Spinal cord (tissue), 10 donors: ENCODE results near the gene FLRT1. TPM values are rescaled to one million over a fixed set of nuclear protein-coding genes. Genes with fewer than 3 reads are reported as not detected.

Experiments
- DNase-seq, 6 donors: peaks; one replicate each; pipeline versions ENCODE4 v3.0.0 to v3.0.0-alpha.2; 2013 to 2015; ENCODE audit warnings: low spot score in 6 of 6, low read depth in 4 of 6
- H3K27ac ChIP-seq: one replicate; pipeline ENCODE4 v1.5.1; 2013; ENCODE audit warnings: low read depth, low read length, control low read depth
- H3K27me3 ChIP-seq: one replicate; pipeline ENCODE4 v1.6.1; 2013; ENCODE audit warnings: low read length; ENCODE audit not compliant: control insufficient read depth, insufficient read depth
- H3K36me3 ChIP-seq: one replicate; pipeline ENCODE4 v1.6.1; 2013; ENCODE audit warnings: low read length; ENCODE audit not compliant: control insufficient read depth, insufficient read depth
- H3K4me1 ChIP-seq: one replicate; pipeline ENCODE4 v1.6.1; 2013; ENCODE audit warnings: low read length; ENCODE audit not compliant: control insufficient read depth, insufficient read depth
- H3K4me3 ChIP-seq: one replicate; pipeline ENCODE4 v1.5.1; 2013; ENCODE audit warnings: low read depth, low read length, control low read depth
- H3K9me3 ChIP-seq: one replicate; pipeline ENCODE4 v1.6.1; 2013; ENCODE audit warnings: low read length; ENCODE audit not compliant: control insufficient read depth, insufficient read depth
- WGBS: methylation state at CpG from one replicate; pipeline ENCODE4 v1.1.5; 2013; ENCODE audit warnings: missing lambda C conversion rate; ENCODE audit not compliant: insufficient coverage; 5-methylcytosine and 5-hydroxymethylcytosine counted together
- polyA plus RNA-seq, 2 donors: library from polyadenylated mRNA; unstranded; fragments of 120-200 nt; gene quantifications; one replicate each; pipeline ENCODE4 v1.2.1, GENCODE V29; 2013; ENCODE audit not compliant: insufficient read length in 2 of 2
- total RNA-seq, 2 donors: library from RNA; depleted of rRNA in 1 of 2; stranded (reverse); fragments of 120-200 nt in 1 of 2; fragments of >200 nt in 1 of 2; gene quantifications; one replicate each; pipeline versions ENCODE4 v1.2.3 to v1.2.4, GENCODE V29; 2013 to 2014
- donor health status: healthy.

The FLRT1 gene
- total and polyA plus RNA-seq, 4 donors: 6.7 to 21.0 (median 11.7) TPM

DNA sequence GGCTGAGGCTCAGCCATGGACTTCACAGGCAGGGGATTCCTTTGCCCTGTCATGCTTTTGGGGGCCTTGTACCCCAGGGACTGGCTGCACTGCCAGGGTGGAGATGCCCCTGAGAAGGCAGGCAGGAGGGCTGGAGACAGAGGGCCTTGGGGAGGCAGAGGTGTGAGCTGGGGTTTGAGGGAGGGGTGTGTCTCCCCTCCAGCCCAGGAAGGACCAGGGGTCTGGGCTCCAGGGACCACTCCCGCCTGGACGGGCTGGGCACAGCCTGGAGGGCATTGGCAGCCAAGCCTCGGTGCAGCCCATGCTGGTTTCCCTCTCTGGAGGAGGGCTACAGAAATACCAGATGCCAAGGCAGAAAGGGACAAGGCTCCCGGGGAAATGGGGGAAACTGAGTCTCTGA is 30.0 kb upstream of the FLRT1 start:
- Histone ChIP-seq H3K9me3 (no peaks in the 10 kb centered on the region), H3K27me3 (peaks cover 16% of the 10 kb centered on the region), H3K4me3 (no peak overlapping the region), H3K36me3 (peaks cover 11% of the 10 kb centered on the region), H3K27ac (no peak overlapping the region), H3K4me1 (peaks cover 61% of the 10 kb centered on the region)
- DNase-seq: no peak
- 70% methylated on average over 4 of the region's 4 CpGs for WGBS

DNA sequence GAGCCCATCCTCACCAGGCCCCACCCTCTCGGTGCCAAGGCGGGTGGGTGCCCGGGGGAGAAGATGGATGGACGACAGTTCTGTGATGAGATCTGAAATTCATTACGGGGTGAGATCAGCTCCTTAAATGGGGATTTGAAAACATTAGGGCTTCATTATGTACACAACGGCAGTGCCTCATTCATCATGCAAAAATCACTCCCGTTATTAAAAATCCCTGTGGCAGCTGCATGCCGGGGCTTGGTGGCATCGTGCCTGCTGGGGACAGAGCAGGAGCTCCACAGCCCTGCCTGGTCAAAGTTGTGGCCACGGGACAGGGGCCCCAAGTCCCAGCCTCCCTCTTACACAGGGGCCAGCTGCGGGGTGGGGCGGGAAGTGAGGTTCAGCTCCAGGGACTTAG is 29.3 kb upstream of the FLRT1 start:
- peak in 2 of 6 donors; percentile 58 to 64 for DNase-seq
- Histone ChIP-seq H3K36me3 (peaks cover 7% of the 10 kb centered on the region), H3K27ac (no peak overlapping the region), H3K4me3 (no peak overlapping the region), H3K4me1 (peaks cover 54% of the 10 kb centered on the region), H3K27me3 (peaks cover 14% of the 10 kb centered on the region), H3K9me3 (no peaks in the 10 kb centered on the region)
- WGBS: 41% methylated on average over 4 of the region's 12 CpGs

DNA sequence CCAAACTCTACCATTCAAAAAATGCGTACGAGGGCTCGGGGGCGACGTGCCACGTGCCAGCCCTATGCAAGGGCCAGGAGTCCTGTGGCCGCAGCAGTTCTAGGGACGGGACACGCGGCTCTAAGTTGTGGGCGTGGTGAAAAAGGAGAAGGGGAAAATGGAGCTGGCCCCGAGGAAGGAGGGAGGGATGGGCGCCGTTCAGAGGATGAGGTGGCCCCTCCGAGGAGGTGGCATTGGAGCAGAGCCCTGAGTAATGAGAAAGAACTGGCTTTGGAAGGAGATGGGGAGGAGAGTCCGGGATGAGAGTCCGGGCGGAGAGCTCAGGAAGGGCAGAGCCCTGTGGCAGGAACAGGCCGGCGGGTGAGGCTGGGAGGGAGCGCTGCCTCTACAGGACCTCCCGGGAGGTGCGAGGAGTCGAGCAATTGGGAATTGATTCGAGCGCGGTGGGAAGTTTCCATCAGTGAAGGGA is 28.5 kb upstream of the FLRT1 start:
- DNase-seq: no peak
- WGBS: 5% methylated on average over 26 of the region's 27 CpGs
- H3K27ac ChIP-seq: peak overlapping the region; percentile 25

DNA sequence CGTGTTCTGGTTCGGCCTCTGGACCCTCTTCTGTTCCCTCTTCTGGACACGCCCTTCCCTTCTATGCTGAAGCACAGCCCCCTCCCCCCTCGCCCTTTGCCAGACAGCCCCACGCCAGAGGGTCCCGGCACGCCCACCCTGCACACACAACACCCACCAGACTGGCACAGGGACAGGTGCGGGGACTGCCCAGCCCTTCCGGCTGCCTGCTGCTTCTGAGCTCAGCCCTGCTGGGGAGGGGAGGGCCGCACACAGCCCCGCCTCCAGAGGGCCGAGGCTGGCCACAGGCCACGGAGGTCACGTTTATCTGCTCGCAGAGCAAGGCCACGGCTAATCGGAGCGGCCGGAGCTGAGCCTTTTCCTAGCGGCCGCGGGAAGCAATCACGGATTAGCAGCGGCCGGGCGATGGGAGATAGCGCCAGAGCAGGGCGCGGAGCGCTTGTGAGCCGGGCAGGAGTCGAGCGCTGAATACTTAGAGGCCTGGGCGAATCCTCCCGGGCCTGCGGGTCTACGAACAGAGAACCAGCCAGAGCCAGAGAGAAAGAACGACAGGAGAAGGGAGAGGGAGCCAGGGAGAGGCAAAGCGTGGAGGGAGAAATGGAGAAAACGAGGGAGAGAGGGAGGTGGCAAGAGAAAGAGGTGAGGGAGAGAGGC is 28.0 kb upstream of the FLRT1 start:
- DNase-seq: peak in 2 of 6 donors; percentile 77 to 78
- Histone ChIP-seq H3K4me3 (peak overlapping the region; percentile 31), H3K4me1 (peaks cover 41% of the 10 kb centered on the region), H3K36me3 (peaks cover 2% of the 10 kb centered on the region), H3K9me3 (no peaks in the 10 kb centered on the region), H3K27me3 (peaks cover 14% of the 10 kb centered on the region), H3K27ac (peak overlapping the region; percentile 25)
- 8% methylated on average over 40 of the region's 40 CpGs for WGBS

More for the DNA sequence above, 28.5 kb upstream of the FLRT1 start:
- peaks cover 14% of the 10 kb centered on the region for H3K27me3 ChIP-seq
- peaks cover 3% of the 10 kb centered on the region for H3K36me3 ChIP-seq
- peaks cover 47% of the 10 kb centered on the region for H3K4me1 ChIP-seq
- H3K4me3 ChIP-seq: peak overlapping the region; percentile 31
- H3K9me3 ChIP-seq: no peaks in the 10 kb centered on the region

DNA sequence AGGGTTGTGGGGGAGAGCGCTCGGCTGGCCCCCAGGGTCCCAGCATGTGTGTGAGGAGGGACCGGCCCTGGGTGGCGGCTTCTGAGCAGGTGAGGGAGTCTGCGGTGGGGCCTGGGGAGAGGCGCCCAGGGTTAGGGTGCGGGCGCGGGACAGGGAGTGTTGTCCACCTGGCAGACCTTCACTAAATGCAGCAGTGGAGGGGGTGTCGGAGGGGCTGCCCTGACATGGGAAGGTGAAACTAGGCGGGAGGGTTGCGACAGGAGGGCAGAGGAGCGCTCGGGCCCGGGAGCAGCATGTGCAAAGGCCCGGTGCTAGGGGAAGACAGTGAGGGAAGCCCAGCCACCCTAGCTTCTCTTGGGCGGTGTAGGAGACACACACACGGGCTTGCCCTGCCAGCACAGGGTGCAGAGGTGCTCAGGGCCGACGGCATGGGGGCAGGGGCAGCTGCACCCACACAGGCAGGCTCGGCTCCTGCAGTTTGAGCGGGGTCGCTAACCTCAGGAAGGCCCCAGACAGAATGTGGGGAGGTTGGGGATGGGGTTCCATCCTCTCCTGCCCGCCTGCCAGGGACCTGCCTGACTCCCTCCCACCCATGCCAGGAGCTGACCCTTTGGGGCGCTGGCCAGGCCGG is 27.3 kb upstream of the FLRT1 start:
- DNase-seq: no peak
- H3K36me3 ChIP-seq: peaks cover 2% of the 10 kb centered on the region
- H3K4me1 ChIP-seq: peaks cover 40% of the 10 kb centered on the region
- no peak overlapping the region for H3K4me3 ChIP-seq
- H3K27ac ChIP-seq: peak overlapping the region; percentile 25
- peaks cover 14% of the 10 kb centered on the region for H3K27me3 ChIP-seq
- 88% methylated on average over 18 of the region's 26 CpGs for WGBS
- H3K9me3 ChIP-seq: no peaks in the 10 kb centered on the region

DNA sequence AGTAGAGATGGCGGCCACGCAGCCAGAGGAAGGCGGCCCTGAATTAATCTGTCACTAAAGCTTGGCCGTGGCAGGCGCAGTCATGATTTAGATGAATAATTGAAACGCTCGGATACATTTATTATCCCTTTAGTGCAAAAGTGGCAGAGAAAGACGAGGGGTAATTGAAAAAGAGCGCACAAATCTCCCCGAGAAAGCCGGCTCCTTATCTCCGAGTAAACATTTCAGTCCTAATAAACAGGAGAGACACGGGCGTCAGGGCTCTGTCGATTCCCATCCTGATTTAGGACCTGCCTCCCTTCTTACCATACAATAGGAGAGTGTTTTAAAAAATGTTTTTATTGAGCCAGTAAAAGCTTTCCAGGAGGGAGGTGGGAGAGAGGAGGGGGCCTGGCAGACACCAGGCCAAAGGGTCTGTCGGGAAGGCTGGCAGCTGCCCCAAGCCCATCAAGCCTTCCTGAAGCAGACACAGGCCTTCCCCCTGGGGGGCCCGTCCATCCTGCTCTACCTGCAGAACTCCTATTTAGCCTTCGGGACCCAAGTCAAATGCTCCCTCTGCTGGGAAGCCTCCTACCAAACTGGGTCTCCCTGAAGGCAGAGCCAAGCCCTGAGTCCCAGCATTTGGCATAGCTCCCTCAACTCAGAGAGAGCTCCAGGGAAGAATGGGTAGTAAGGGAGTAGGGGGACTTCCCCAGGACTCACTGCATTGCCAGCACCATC is 26.7 kb upstream of the FLRT1 start:
- Histone ChIP-seq H3K27me3 (peaks cover 14% of the 10 kb centered on the region), H3K36me3 (peaks cover 2% of the 10 kb centered on the region), H3K9me3 (no peaks in the 10 kb centered on the region), H3K27ac (no peak overlapping the region), H3K4me3 (no peak overlapping the region), H3K4me1 (peaks cover 33% of the 10 kb centered on the region)
- DNase-seq: peak in 1 of 6 donors; percentile 75
- WGBS: 75% methylated on average over 12 of the region's 18 CpGs

DNA sequence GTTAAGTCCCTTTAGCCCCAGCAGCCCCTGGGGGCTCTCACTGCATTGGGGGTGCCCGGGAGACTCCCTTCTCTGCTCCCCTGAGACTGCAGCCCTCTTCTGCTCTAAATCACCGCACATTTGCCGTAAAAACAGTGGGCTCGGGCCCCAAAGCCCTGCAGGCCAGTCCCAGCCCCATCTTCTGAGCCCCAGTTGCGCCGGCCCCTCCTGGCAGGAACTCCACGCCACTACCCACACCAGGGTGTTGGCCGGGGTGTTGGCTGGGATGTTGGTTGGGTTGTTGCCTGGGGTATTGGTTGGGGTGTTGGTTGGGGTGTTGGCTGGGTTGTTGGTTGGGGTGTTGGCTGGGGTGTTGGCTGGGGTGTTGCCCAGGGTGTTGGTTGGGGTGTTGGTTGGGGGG is 26.0 kb upstream of the FLRT1 start:
- Histone ChIP-seq H3K27me3 (peaks cover 14% of the 10 kb centered on the region), H3K27ac (no peak overlapping the region), H3K9me3 (no peaks in the 10 kb centered on the region), H3K36me3 (peaks cover 2% of the 10 kb centered on the region), H3K4me1 (peaks cover 30% of the 10 kb centered on the region), H3K4me3 (no peak overlapping the region)
- no peak for DNase-seq
- WGBS: 97% methylated on average over 8 of the region's 8 CpGs

DNA sequence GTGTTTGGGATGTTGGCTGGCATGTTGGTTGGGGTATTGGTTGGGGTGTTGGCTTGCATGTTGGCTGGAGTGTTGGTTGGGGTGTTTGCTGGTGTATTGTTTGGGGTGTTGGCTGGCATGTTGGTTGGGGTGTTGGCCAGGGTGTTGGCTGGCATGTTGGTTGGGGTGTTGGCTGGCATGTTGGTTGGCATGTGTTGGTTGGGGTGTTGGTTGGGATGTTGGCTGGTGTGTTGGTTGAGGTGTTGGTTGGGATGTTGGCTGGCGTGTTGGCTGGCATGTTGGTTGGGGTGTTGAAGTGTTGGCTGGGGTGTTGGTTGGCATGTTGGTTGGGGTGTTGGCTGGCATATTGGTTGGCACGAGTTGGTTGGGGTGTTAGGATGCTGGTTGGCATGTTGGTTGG is 24.9 kb upstream of the FLRT1 start:
- no peaks in the 10 kb centered on the region for H3K36me3 ChIP-seq
- peaks cover 10% of the 10 kb centered on the region for H3K27me3 ChIP-seq
- H3K4me3 ChIP-seq: no peak overlapping the region
- H3K27ac ChIP-seq: no peak overlapping the region
- peaks cover 41% of the 10 kb centered on the region for H3K4me1 ChIP-seq
- H3K9me3 ChIP-seq: no peaks in the 10 kb centered on the region
- 95% methylated on average over 2 of the region's 2 CpGs for WGBS
- DNase-seq: no peak

DNA sequence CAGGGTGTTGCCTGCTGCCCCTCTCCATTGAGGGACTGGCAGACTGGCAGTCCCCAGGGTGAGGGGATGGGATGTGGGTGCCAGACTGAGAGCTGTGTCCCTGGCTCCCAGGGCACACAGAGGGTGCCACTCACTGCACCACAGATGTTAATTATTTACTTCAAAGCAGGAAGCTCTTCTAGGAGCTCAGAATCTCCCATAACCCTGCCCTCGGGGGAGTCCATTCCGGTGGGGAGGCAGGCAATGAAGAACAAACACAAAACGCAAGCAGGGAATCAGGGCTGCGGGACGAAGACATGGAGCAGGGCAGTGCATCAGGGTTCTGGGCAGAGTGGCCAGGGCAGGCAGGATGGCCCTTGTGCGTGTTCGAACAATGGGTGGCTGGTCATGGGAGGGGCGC is 24.4 kb upstream of the FLRT1 start:
- H3K36me3 ChIP-seq: no peaks in the 10 kb centered on the region
- no peak for DNase-seq
- H3K27me3 ChIP-seq: peaks cover 9% of the 10 kb centered on the region
- H3K4me1 ChIP-seq: peaks cover 43% of the 10 kb centered on the region
- H3K4me3 ChIP-seq: no peak overlapping the region
- no peak overlapping the region for H3K27ac ChIP-seq
- 89% methylated on average over 8 of the region's 8 CpGs for WGBS
- H3K9me3 ChIP-seq: no peaks in the 10 kb centered on the region
